GM21360 (cell line): ENCODE measurements around the gene DPP9.
"Not testable (repeated sequence)": the region's sequence is repeated elsewhere in the genome, so short reads cannot be mapped to it uniquely, and the experiment has no call there.

Experiments used
- ATAC-seq: cut with Tn5 transposase; IDR thresholded peaks from one replicate; pipeline ENCODE4 v1.9.1; 2021; ENCODE audit warnings: mild to moderate bottlenecking, moderate library complexity; ENCODE audit not compliant: unreplicated experiment

The DPP9 gene

DNA sequence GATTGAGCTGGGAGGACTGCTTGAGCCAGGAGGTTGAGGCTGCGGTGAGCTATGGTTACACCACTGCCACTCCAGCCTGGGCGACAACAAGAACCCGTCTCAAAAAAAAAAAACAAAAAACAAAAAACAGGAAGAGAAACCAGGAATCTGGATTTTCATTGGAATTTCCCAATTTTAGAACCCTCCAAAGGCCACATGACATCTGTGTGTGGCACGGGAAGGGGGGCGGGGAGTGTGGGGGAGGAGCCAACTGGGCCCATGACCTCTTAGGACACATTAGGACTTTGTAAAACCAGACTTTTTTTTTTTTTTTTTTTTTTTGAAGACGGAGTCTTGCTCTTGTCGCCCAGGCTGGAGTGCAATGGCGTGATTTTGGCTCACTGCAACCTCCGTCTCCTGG, 32.3 kb downstream of the DPP9 start:
- no peak for ATAC-seq

DNA sequence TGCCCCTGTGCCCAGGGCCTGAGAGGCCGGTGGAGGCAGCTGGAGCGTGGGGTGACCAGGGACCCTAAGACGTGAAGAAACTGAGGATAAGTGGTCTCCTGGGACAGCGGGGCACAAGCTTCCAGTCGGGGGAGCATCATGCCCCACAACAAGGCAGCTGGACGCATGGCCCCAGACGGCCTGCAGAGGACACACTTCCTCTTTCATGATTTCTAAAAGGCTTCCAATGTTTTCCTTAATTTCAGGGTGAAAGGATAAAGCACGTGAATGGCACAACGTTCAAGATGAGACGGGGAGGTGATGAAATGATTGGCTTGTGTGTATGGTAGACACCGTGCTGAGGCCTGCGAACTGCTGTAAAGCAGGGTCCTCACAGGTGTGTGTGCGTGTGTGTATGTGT, 33.3 kb downstream of the DPP9 start:
- ATAC-seq = no peak

DNA sequence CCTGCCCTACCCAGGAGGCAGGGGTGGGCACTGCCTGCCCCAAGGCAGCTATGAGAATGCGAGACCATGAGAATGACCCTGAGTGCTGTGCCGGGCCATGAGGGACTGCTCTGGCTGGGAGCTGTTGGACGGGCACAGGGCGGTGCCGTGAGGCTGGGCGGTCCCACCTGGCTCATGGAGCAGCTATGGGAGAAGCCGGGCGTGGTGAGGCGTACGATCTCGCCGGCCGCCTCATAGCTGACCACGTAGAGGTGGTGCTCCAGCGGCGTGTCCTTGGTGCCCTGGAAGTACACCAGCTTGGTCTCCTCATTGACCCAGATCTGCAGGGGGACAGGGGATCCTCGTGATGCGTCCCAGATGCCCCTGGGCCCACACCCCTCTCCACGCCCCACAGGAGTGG, 34.2 kb downstream of the DPP9 start:
- no peak for ATAC-seq

DNA sequence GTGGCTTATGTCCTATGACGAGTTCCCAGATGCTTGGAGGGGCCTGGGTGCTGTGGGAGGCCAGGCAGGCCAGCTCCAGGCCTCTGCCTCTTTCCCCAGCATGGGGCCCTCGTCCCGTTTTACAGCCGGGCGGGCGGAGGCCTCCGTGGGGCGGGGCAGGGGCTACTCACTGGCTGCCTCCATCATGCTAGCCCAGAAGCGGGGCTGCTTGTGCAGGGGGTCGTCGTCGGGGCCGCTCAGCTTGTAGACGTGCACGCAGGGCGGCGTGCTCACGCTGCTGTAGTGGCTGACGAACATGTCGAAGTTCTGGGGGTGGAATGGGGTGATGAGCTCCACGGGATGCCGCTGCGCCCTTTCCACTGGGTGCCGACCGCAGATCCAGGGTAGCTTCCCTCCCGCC, 35.1 kb downstream of the DPP9 start:
- ATAC-seq = no peak

DNA sequence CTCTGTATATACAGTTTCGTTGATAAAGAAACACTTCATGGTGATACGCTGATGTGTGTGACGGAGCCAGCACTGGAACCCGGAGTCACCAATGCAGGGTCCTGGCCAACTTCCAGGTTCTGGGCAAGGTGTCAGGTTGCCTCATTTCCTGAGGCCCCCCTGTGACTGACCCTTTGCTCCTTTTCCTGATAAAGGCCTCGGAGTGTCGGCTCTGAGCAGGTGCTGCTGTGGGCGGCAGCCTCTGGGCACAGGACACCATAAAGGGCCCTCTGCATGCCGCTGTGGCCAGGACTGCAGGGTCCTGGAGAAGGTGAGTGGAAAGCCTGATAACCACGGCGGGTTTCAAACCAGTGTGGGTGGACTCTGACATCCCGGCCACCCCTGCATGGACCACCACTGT, 36.2 kb downstream of the DPP9 start:
- ATAC-seq = no peak

DNA sequence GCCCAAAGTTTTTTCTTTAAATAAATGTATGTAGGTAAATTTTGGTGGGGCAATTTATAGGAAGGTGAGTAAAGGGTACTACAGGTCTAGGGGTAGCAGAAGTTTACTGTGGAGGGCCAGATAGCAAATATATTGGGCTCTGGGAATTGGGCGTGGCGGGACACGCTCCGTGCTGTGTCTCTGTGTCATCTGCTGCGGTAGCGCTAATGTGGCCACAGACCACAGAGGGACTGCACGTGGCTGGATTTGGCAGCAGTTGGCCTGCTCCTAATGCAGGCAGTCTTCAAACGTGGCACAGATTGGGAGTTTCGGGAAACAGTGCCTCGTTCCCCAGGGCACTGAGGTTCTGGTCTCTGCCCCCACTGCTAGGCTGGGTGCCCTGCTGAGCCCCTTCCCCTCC, 36.9 kb downstream of the DPP9 start:
- no peak for ATAC-seq

DNA sequence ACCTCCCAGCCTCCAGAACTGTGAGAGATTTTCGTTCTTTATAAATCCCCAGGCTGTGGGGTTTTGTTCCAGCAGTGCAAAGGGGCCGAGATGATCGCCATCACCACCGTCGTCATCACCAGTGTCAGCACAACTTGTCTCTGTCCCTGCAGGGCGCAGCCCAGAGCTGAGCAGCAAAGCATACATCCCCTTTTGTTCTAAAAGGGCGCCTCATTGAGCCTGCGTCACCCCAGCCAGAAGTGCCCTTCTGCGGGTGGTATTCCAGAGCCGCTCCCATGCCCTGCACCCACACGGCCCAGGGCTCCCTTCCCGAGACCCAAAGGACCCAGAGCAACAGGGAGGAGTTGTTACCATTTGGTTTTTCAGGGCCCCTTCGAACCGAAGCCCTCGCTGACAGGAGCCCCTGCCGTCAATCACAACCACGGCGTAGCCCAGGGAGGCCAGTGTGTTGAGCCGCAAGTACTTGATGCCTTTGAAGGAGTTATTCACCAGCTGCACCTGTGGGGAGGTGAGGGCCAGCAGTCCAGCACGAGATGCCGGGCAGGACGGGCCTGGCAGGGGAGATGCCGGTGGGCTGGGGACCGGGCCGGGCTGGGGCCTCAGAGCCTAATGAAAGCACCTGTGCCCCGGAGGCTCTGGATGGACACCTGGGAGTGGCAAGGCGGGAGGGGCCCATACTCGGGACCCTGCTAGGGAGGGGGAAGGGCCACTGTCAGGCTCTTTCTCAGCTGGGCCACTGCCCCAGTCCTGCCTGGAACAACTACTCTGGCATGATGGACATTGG, 39.1 kb downstream of the DPP9 start:
- ATAC-seq = no peak

DNA sequence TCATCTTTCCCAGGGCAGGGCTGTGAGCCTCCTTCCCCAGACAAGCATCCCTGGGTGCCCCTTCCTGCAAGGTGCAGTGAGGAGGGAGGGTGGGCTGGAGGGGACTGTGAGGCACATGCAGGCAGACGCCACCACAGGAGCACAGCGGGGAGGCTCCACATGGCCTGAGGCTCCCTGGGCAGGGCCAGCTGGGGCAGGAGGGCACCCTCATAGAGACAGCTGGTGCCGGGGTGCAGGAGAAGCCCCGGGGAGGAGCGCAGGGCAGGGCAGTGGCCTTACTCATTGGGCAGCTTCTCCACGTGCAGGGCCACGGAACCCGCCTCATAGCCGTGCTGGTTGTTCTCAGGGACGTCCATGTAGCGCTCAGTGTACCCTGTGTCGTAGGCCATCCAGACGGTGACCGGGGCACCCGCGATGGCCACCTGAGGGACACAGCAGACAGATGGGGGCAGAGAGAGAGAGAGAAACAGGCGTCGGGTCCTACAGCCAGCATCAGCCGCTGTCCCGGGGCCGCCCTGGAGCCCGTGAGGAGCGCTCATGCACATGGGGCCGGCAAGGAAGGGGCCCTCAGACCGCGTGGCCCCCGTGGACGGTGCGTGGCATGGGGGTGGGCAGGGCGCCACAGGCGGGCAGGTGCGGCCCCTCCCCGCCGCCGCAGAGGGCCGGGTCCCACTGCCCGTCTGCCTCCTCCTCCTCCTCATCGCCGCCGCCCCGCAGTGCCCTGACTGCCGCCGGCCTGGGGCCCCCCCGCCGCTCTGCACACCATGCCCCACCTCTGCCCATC, 41.0 kb downstream of the DPP9 start:
- no peak for ATAC-seq

DNA sequence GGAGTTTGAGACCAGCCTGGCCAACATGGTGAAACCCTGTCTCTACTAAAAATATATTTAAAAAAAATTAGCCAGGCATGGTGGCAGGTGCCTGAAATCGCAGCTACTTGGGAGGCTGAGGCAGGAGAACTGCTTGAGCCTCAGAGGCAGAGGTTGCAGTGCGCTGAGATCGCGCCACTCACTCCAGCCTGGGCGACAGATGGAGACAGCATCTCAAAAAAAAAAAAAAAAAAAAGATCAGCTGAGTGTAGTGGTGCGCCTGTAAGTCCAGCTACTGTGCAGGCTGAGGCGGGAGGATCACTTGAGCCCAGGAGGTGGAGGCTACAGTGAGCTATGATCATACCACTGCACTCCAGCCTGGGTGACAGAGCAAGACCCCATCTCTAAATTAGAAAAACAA, 43.6 kb downstream of the DPP9 start:
- not testable (repeated sequence) for ATAC-seq

DNA sequence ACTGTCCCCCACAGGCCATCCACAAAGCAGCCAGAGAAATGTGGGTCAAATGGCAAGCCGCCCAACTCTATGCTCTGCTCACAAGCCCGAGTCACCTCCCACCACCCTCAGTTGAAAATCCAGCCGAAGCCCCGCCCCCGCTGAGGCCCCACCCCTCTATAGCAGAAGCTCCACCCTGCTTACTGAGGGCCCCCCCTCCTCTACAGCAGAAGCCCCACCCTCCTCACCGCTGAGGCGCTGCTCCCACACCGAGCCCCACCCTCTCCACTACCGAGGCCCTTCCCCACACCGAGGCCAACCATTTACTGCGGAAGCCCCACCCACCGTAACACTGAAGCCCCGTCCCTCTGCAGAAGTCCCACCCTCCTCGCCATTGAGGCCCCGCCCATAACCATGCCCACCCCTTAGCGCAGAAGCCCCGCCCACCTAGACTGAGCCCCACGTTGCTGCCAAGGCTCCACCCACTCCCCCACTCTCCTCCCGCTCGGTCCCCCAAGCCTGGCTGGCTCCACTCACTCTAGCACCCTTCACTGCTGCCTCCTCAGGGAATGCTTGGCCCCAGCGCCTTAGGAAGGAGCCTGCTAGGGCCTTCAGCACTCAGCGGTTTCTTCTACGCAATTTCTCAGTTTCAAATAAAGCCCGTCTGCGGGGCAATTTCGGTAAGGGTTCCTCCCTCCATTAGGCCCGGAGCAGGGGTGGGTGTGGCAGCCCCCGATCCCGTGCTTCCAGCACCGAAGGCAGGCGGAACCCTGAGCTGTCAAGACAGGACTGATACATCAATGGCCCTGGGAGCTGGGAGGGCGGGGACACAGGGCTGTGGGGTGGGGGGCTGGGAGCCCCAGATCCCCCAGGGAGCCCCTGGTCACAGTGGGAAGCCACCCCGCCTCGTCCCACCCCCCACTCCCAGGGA, 44.5 kb downstream of the DPP9 start:
- ATAC-seq = no peak

DNA sequence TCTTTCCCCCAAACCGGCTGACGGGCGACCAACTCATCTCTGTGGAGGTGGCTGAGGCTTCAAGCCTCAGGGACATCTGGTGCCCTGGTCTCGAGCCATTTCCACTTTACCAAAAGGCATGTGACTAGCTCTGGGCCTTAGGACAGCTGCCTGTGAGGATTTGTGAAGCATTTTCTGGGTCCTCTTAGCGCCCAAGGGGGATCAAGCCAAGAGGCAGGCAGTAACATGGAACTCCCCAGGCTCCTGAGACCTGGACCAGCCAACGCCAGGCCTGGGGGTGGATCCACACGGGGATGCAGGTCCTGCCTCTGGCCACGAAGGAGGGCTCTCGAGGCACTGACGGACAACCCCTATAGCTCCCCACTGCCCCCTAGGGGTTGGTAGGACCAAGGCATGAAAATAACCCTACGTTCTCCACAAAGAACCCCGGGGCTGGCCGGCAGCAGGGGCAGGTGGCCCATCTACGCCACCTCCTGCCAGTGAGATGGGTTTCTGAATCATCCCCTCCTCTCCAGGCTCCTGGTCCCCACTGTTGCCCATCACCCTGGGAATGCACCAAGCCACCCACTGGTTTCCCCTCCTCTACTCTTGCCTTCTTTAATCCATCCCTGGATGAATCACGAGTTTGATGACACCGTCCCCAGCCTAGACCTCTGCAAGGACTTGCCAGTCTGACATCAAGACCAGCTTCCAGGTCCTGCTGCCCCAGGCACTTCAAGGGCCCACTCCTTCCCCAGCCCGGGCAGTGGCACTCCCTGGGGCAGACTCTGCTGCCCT, 46.5 kb downstream of the DPP9 start:
- no peak for ATAC-seq

DNA sequence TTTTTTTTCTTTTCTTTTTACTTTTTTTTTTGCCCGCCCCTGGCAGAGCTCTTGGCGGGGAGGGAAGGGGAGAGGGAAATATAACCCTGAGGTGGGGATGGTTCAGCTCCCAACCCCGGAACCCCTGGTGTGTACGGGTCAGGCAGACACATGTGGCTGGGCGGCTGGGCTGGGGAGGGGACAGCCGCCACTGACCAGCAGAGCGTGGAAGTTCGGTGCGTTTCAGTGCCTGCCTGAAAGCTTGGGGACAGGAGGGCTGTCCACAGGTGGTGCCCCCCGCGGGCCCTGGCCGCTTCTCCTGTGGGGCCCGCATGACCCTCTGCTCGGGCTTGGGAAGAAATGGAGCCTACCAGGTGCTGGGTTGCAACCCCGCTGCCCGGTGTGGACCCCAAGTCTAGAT, 48.3 kb downstream of the DPP9 start:
- no peak for ATAC-seq

DNA sequence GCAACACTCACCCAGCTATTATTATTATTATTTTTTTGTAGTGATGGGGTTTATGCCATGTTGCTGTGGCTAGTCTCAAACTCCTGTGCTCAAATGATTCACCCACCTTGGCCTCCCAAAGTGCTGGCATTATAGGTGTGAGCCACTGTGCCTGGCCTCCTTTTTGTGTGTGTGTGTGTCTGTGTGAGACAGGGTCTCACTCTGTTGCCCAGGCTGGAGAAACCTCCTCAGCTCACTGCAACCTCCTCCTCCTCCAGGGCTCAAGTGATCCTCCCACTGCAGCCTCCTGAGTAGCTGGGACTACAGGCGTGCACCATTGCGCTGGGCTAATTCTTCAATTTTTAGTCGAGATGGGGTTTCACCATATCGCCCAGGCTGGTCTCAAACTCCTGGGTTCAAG, 49.9 kb downstream of the DPP9 start:
- ATAC-seq = no peak

DNA sequence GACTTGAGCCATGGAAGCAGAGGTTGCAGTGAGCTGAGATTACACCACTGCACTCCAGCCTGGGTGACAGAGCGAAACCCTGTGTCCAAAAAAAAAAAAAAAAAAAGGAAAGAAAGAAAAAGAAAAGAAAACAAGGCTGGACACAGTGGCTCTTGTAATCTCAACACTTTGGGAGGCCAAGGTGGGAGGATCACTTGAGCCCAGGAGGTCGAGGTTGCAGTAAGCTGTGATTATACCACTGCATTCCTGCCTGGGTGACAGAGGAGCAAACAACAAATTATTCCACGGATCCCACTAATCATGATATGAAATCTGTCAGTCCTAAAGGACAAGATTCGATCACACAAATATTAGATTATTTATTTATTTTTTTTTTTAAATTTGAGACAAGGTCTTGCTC, 50.4 kb downstream of the DPP9 start:
- no peak for ATAC-seq

DNA sequence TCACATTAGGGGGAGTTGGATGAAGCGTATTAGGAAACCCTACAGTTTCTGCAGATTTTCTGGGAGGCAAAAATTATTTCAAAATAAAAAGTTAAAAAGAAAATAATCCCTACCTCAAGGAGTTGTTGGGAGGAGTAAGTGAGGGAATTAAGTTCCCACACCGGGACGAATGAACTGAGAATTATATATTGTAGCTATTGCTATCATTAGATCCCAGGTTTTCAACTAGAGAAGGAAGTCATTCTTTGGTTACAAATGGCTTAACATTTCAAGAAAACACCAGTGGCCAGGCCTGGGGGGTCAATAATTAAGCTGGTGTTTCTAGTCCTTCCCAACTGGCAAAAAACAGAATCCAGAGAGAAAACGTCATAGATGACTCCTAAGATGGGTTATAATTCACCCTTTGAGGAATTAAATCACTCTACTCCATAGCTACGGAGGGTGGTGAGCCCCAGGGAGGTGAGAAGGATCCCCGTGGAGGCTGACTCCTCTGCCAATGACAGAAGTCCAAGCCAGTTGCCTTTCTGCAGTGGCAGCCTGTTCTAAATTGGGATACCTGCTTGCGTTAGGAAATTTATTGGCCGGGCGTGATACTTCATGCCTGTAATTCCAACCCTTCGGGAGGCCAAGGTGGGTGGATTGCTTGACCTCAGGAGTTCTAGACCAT, 52.3 kb downstream of the DPP9 start:
- no peak for ATAC-seq

DNA sequence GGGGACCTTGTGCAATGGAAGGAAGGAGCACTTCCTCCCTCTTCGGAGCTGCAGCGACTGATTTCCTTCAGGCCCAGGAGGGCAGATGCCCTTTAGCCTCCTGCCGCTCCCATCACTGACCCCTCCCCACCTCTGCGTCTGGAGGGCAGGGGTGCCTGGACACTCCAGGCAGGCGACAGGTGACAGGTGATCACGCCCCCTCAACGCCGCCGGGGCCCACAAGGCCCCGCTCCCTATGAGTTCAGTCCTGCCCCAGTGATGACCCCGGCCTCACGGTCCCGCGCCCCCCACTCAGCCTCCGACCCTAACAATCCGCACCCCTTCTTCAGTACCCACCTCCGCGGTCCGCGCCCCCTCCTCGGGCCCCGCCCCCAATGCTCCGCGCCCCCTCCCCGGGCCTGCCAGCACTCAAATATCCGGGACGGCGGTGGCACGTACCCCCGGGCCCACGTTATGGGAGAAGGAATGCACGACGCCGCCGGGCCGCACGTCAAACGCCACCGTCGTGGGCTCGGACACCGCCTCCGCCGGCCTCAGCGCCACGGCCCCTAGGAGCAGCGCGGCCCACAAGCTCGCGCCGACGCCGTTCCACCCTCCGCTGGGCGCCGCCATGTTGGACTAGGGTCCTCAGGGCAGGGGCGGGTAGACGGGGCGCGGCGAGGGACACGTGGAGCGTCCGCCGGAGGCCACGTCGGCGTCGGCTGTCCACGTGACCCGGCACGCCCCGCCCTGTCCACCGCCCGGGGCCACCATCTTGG, 53.7 kb downstream of the DPP9 start, which contains the start of gene MYDGF:
Gene MYDGF, minus strand, starts transcription at position 620 of the 758 bp plus-strand sequence. Its CDS starts 8 bp downstream, at position 612.
- ATAC-seq = peak; percentile 89

DNA sequence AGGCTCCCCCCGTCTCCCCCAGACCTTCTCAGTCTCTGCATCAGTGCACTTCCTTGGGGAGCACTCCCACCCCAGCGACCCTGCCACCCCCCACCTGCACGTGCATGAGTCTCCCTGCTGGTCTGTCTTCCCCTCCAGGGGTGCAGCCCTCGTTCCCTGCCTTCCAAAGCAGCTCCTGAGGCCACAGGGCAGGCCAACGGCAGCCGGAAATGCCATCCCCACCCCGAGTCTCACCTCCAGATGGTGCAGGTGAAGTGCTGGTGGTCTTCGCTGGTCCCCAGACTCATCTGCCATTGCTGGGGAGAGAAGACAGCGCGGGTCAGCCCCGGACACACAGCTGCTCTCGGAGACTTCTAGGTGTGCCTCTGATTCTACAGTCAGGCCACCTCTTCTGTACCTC, 59.0 kb downstream of the DPP9 start:
- ATAC-seq = no peak

DNA sequence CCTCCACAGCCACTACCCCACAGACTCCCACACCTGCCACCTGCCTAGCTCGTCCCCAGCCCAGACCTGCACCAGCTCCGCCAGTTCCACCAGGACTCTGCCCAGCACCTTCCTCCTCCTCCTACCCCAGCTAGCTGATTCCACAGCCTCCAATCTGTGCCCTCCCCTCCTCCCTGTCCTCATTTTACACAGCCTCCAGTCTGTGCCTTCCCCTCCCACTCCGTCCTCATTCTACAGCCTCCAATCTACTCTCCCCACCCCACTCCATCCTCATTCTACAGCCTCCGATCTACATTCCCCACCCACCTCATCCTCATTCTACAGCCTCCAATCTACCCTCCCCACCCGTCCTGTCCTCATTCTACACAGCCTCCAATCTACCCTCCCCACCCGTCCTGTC, 60.8 kb downstream of the DPP9 start:
- ATAC-seq = no peak

DNA sequence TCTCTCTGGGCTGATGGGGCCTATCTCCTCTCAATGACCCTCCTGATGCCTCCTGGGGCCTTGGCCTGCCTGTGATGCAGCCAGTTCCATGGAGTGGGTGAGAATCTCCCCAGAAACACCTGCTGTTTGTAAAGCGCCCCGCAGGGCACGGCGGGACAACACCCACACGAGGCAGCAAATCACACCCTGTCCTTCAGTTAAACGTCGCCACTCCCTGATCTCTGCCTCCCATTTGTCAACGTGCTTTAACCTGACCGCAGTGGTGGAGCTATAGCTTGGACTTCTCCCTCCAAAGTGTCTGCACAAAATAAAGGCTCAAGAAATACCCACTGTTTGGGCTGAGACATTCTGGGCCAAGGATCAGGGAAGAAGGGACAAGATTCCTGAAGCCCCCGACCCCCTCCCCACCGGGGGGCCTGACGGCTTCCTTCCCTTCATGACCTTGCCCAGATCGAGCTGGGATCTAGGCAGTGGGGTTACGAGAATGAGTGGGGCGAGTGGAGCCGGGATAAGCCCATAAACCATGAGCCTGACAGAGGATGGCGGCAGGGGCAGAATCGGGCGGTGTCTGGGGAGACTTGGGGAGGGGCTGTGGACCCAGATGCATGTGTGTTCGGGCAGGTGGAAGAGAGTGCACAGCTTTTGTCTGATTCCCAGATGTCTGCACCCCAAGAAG, 61.5 kb downstream of the DPP9 start:
- no peak for ATAC-seq
